ENCODE data around the gene FUZ. TPM values are rescaled to one million over a fixed set of nuclear protein-coding genes. Genes with fewer than 3 reads are reported as not detected.

FUZ gene
- total and polyA plus RNA-seq, 2 of the 8 experiments (the other 6 are each of a cell fraction or from before 2014, with no cell fraction given) = 28.4 to 33.9 TPM

DNA sequence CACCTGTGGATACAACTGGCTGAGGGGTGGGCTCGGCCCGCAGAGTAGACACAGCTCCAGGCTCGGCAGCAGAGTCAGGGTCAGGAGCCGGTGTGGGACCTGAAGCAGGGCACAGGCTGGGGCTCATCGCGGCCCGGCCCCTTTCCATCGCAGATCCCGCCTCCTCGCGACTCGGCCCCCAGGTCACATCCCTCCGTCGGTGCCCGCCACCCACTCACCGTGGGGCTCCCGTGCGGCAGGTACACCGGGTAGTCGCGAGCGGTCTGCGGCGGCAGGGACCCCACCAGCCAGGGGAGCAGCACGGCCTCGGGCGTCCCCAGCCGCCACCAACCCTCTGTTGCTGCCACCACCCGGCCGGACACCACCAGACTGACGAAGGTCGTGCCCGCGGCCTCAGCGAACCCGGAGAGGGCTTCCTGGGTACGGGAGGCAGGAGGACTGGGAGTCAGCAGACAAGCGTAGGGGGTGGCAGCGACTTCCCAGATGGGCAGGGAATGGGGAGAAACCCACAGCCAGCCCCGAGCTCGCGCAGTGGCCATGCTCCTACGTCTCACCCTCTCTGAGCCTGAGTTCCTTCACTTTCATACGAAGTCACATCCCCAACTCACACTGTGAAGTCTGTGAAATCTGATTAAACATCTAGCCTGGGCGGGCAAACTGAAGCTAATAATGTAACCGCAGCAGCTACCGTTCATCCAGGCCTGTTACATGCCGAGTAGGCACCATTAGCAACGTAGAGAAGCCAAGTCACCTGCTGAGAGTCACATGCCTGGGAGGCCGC, 3.7 kb downstream of the FUZ start (continued):
- TF ChIP-seq CHD7 (IDR thresholded peaks at IDR 0.05; ENCODE audit: insufficient replicate concordance, low read length) = no peak
- TF ChIP-seq, protein P1, sequence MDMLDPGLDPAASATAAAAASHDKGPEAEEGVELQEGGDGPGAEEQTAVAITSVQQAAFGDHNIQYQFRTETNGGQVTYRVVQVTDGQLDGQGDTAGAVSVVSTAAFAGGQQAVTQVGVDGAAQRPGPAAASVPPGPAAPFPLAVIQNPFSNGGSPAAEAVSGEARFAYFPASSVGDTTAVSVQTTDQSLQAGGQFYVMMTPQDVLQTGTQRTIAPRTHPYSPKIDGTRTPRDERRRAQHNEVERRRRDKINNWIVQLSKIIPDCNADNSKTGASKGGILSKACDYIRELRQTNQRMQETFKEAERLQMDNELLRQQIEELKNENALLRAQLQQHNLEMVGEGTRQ (IDR thresholded peaks at IDR 0.05; ENCODE audit: low read length) = peak; percentile 44; the same call in 1 of the 2 replicates
- no peak for TF ChIP-seq EGR1 (IDR thresholded peaks at IDR 0.05; ENCODE audit: borderline replicate concordance, low read depth, low read length)
- peak in 1 of 3 experiments; percentile 12; a peak in 1 of 4 replicates for TF ChIP-seq CTCF (IDR thresholded peaks at IDR 0.05; ENCODE audit: control extremely low read depth in 1 of 3, insufficient read depth in 1 of 3, low read depth in 1 of 3, low read length in 3 of 3)
- TF ChIP-seq SAP30 (IDR thresholded peaks at IDR 0.05; ENCODE audit: insufficient read depth, insufficient replicate concordance, low read length) = no peak

All from H1 (cell line).